B cell (primary cell): ENCODE results near the gene MAN2B2. TPM values are rescaled to one million over a fixed set of nuclear protein-coding genes. Genes with fewer than 3 reads are reported as not detected.

Experiments
- ATAC-seq: fragments of 200-7000 bp; cut with Tn5 transposase; one replicate; pipeline ENCODE4 v1.10.0; 2021; ENCODE audit warnings: low read depth, mild to moderate bottlenecking, moderate number of reproducible peaks, moderate library complexity
- CTCF ChIA-PET: fragments of 350-600 bp; sonication (Branson Sonifier 250); formaldehyde crosslinking; loops from one replicate; lab custom pipeline; 2021; ENCODE audit warnings: antibody characterized with exemption, inconsistent platforms; lab: Charles Lee
- POLR2A ChIA-PET: fragments of 350-600 bp; sonication (Branson Sonifier 250); formaldehyde crosslinking; loops from one replicate; lab custom pipeline; 2021; ENCODE audit warnings: antibody characterized with exemption; lab: Charles Lee
- DNase-seq: peaks from one replicate; pipeline ENCODE4 v3.0.0; 2013
- H2AFZ ChIP-seq: 2 replicates; pipeline ENCODE4 v1.6.1; 2012; ENCODE audit warnings: mild to moderate bottlenecking, low read depth, low read length; ENCODE audit not compliant: insufficient read depth, poor library complexity, severe bottlenecking
- H3K27ac ChIP-seq, 2 donors: 1 replicate in 1 of 2; 2 replicates in 1 of 2; pipeline ENCODE4 v1.5.1; 2012 to 2013; ENCODE audit warnings: low read length in 2 of 2, mild to moderate bottlenecking in 2 of 2, moderate library complexity in 1 of 2
- H3K27me3 ChIP-seq, 4 experiments: fragments of 200-600 bp in 1 of 4; sonication (generic) in 1 of 4; replicated peaks in 1 of 4; 1 replicate in 2 of 4; 2 replicates in 2 of 4; pipeline versions ENCODE4 v1.6.1 to v1.7.0; 2013 to 2016; ENCODE audit warnings: low read length in 3 of 4, mild to moderate bottlenecking in 2 of 4, mixed read lengths in 1 of 4, moderate library complexity in 1 of 4; ENCODE audit not compliant: insufficient read depth in 4 of 4, control insufficient read depth in 3 of 4; ENCODE audit errors: control extremely low read depth in 1 of 4
- H3K36me3 ChIP-seq, 2 experiments: replicated peaks in 1 of 2; 1 replicate in 1 of 2; 2 replicates in 1 of 2; pipeline versions ENCODE4 v1.6.1 to v1.7.1; 2013; ENCODE audit warnings: low read length in 1 of 2; ENCODE audit not compliant: insufficient read depth in 2 of 2, control insufficient read depth in 1 of 2; ENCODE audit errors: control extremely low read depth in 1 of 2, extremely low read depth in 1 of 2
- H3K4me1 ChIP-seq, 2 donors: fragments of 200-600 bp in 1 of 2; sonication (generic) in 1 of 2; 1 replicate in 1 of 2; 2 replicates in 1 of 2; pipeline versions ENCODE4 v1.5.1 to v1.6.1; 2013 to 2017; ENCODE audit warnings: low read length in 2 of 2; ENCODE audit not compliant: control insufficient read depth in 2 of 2, insufficient read depth in 2 of 2
- H3K4me2 ChIP-seq: replicated peaks from 2 replicates; pipeline ENCODE3; 2012; ENCODE audit warnings: mild to moderate bottlenecking, low read depth, low read length; ENCODE audit not compliant: poor library complexity, severe bottlenecking
- H3K4me3 ChIP-seq, 5 experiments: fragments of 200-600 bp in 1 of 5; sonication (generic) in 1 of 5; 1 replicate in 3 of 5; 2 replicates in 2 of 5; pipeline versions ENCODE4 v1.5.1 to v1.7.0; 2011 to 2016; ENCODE audit warnings: low read length in 4 of 5, mild to moderate bottlenecking in 4 of 5, low read depth in 2 of 5, control low read depth in 1 of 5, moderate library complexity in 1 of 5; ENCODE audit not compliant: insufficient read depth in 1 of 5; ENCODE audit errors: control extremely low read depth in 1 of 5, extremely low read depth in 1 of 5
- H3K79me2 ChIP-seq: fragments of 200-600 bp; sonication (generic); one replicate; pipeline ENCODE4 v1.6.0; 2016; ENCODE audit warnings: low read length; ENCODE audit not compliant: control insufficient read depth, insufficient read depth
- H3K9ac ChIP-seq: fragments of 200-600 bp; sonication (generic); 2 replicates; pipeline ENCODE4 v1.6.1; 2017; ENCODE audit warnings: mild to moderate bottlenecking, low read length, moderate library complexity
- H3K9me3 ChIP-seq, 3 donors: one replicate each; pipeline versions ENCODE4 v1.6.1 to v1.7.1; 2013; ENCODE audit warnings: low read length in 2 of 3; ENCODE audit not compliant: control insufficient read depth in 2 of 3, insufficient read depth in 1 of 3; ENCODE audit errors: control extremely low read depth in 1 of 3
- H4K20me1 ChIP-seq: 2 replicates; pipeline ENCODE4 v1.6.0; 2012; ENCODE audit warnings: mild to moderate bottlenecking, low read length; ENCODE audit not compliant: insufficient read depth, control insufficient read depth, poor library complexity, severe bottlenecking
- H3K27ac Mint-ChIP-seq: one replicate; pipeline ENCODE4 v1.8.0; 2021; ENCODE audit warnings: mixed read lengths
- H3K27me3 Mint-ChIP-seq: one replicate; pipeline ENCODE4 v1.8.0; 2021; ENCODE audit warnings: mixed read lengths
- H3K4me1 Mint-ChIP-seq: one replicate; pipeline ENCODE4 v1.8.0; 2021; ENCODE audit warnings: mixed read lengths
- H3K4me3 Mint-ChIP-seq: one replicate; pipeline ENCODE4 v1.8.0; 2021; ENCODE audit warnings: mixed read lengths
- H3K9me3 Mint-ChIP-seq: one replicate; pipeline ENCODE4 v1.8.0; 2022; ENCODE audit warnings: mixed read lengths; ENCODE audit not compliant: insufficient read depth
- CTCF ChIP-seq: fragments of 200-600 bp; IDR thresholded peaks from one replicate; pipeline ENCODE4 v1.8.0; 2022; ENCODE audit warnings: antibody characterized with exemption, mild to moderate bottlenecking
- EZH2 ChIP-seq: IDR thresholded peaks from 2 replicates; pipeline ENCODE4 v1.6.1; 2012; ENCODE audit warnings: borderline replicate concordance, low read depth, mild to moderate bottlenecking, moderate library complexity, low read length; ENCODE audit not compliant: insufficient read depth, poor library complexity, severe bottlenecking
- WGBS: methylation state at CpG from one replicate; pipeline ENCODE4 v1.1.5; 2013; ENCODE audit warnings: missing lambda C conversion rate; ENCODE audit not compliant: insufficient coverage; 5-methylcytosine and 5-hydroxymethylcytosine counted together
- intact Hi-C: fragments of 100-400 bp; cut with micrococcal nuclease; formaldehyde crosslinking; loops from one replicate; pipeline ENCODE4 v1.10.0; 2022
- polyA plus RNA-seq: library from polyadenylated mRNA; depleted of rRNA; stranded (reverse); fragments of >200 nt; gene quantifications from 2 replicates; pipeline ENCODE4 v1.2.3, GENCODE V29; 2012
- total RNA-seq, 2 donors: library from RNA; stranded (reverse); fragments of 120-200 nt in 1 of 2; gene quantifications; 1 replicate in 1 of 2; 2 replicates in 1 of 2; pipeline versions ENCODE4 v1.2.3 to v1.2.4, GENCODE V29; 2013 to 2022

Gene MAN2B2
- total and polyA plus RNA-seq, 2 donors (not counting 1 experiment from before 2014, with no cell fraction given) = 35.0 to 37.0 TPM

- 71% methylated on average over 10 of the region's 10 CpGs for WGBS
- CTCF ChIA-PET = no interaction called here
Measured at GRCh38 chr4:6529021-6529420, 46.0 kb upstream of the MAN2B2 start.

GRCh38 chr4:6530301-6530700, 44.7 kb upstream of the MAN2B2 start:
- Histone ChIP-seq H3K4me3 (no peak overlapping the region), H4K20me1 (no peaks in the 10 kb centered on the region), H3K36me3 (no peaks in the 10 kb centered on the region), H3K4me2 (no peak overlapping the region), H3K79me2 (no peaks in the 10 kb centered on the region), H3K27me3 (no peaks in the 10 kb centered on the region), H2AFZ (no peak overlapping the region), H3K4me1 (no peaks in the 10 kb centered on the region), H3K27ac (no peak overlapping the region), H3K9me3 (peaks cover 0 to 15% (median 0%) of the 10 kb centered on the region in 3 donors), H3K9ac (no peak overlapping the region)
- 96% methylated on average over 12 of the region's 15 CpGs for WGBS
- ChIA-PET POLR2A (no interaction called here), CTCF (no interaction called here)
- H3K4me1 Mint-ChIP-seq = no peaks in the 10 kb centered on the region
- DNase-seq (no peak), ATAC-seq (no peak)
- no peaks in the 10 kb centered on the region for H3K9me3 Mint-ChIP-seq
- intact Hi-C loops = no loop called here
- no peak overlapping the region for H3K4me3 Mint-ChIP-seq
- peaks cover 2% of the 10 kb centered on the region for H3K27me3 Mint-ChIP-seq
- H3K27ac Mint-ChIP-seq = no peak overlapping the region
- no peak for TF ChIP-seq CTCF
- TF ChIP-seq EZH2 = no peak

More at GRCh38 chr4:6529021-6529420, 46.0 kb upstream of the MAN2B2 start:
- intact Hi-C loops = no loop called here
- Histone ChIP-seq H3K4me3 (no peak overlapping the region), H2AFZ (no peak overlapping the region), H3K36me3 (no peaks in the 10 kb centered on the region), H3K9ac (no peak overlapping the region), H4K20me1 (no peaks in the 10 kb centered on the region), H3K9me3 (peaks cover 0 to 13% (median 0%) of the 10 kb centered on the region in 3 donors), H3K4me1 (no peaks in the 10 kb centered on the region), H3K4me2 (no peak overlapping the region), H3K27me3 (no peaks in the 10 kb centered on the region), H3K27ac (no peak overlapping the region), H3K79me2 (no peaks in the 10 kb centered on the region)
- POLR2A ChIA-PET = no interaction called here
- Mint-ChIP-seq H3K4me3 (no peak overlapping the region), H3K27me3 (peaks cover 2% of the 10 kb centered on the region), H3K27ac (no peak overlapping the region), H3K4me1 (no peaks in the 10 kb centered on the region), H3K9me3 (no peaks in the 10 kb centered on the region)
- DNase-seq = no peak
- TF ChIP-seq CTCF (no peak), EZH2 (no peak)
- ATAC-seq = no peak
